IMR-90 (cell line): ENCODE data around the gene TNRC6A. TPM values are rescaled to one million over a fixed set of nuclear protein-coding genes. Genes with fewer than 3 reads are reported as not detected.

Experiments
- ATAC-seq: fragments of 200-7000 bp; cut with Tn5 transposase; 2 replicates; pipeline ENCODE4 v1.9.1; 2020; ENCODE audit warnings: low read depth, mild to moderate bottlenecking, moderate library complexity
- BruUV-seq: library from RNA; stranded (reverse); fragments of 400-500 nt; replicated peaks from 2 replicates; lab custom pipeline; 2021; lab: Mats Ljungman, UMichigan
- CTCF ChIA-PET: fragments of 300-600 bp; formaldehyde crosslinking; extraction: SDS; loops from one replicate; lab custom pipeline; 2021; ENCODE audit warnings: antibody characterized with exemption; lab: Yijun Ruan, JAX
- POLR2A ChIA-PET: fragments of 300-600 bp; sonication (Branson Sonifier 250); formaldehyde crosslinking; loops from one replicate; lab custom pipeline; 2022; ENCODE audit warnings: antibody characterized with exemption; ENCODE audit not compliant: unreplicated experiment; lab: Charles Lee
- DNase-seq: peaks from one replicate; pipeline ENCODE4 v3.0.0; 2013
- H2AFZ ChIP-seq: replicated peaks from 2 replicates; pipeline ENCODE3; 2013; ENCODE audit warnings: low read length, mild to moderate bottlenecking; ENCODE audit not compliant: poor library complexity
- H2AK5ac ChIP-seq: 2 replicates; pipeline ENCODE4 v1.6.1; 2013; ENCODE audit warnings: low read depth, low read length, inconsistent platforms
- H2AK9ac ChIP-seq: replicated peaks from 2 replicates; pipeline ENCODE3; 2013; ENCODE audit warnings: mild to moderate bottlenecking, low read depth, low read length, moderate library complexity; ENCODE audit not compliant: poor library complexity
- H2BK120ac ChIP-seq: 2 replicates; pipeline ENCODE4 v1.6.1; 2013; ENCODE audit warnings: low read depth, low read length, inconsistent platforms
- H2BK15ac ChIP-seq: 3 replicates; pipeline ENCODE4 v1.6.1; 2013; ENCODE audit warnings: low read depth, low read length, inconsistent platforms
- H2BK20ac ChIP-seq: 2 replicates; pipeline ENCODE4 v1.6.1; 2013; ENCODE audit warnings: low read depth, mild to moderate bottlenecking, inconsistent platforms, low read length, moderate library complexity
- H2BK5ac ChIP-seq: 2 replicates; pipeline ENCODE4 v1.6.1; 2013; ENCODE audit warnings: mild to moderate bottlenecking, low read depth, low read length, inconsistent platforms; ENCODE audit not compliant: poor library complexity, severe bottlenecking
- H3K14ac ChIP-seq: replicated peaks from 2 replicates; pipeline ENCODE4 v1.6.1; 2013; ENCODE audit warnings: low read depth, low read length, inconsistent platforms
- H3K18ac ChIP-seq: 2 replicates; pipeline ENCODE4 v1.6.1; 2013; ENCODE audit warnings: low read depth, low read length, control low read depth
- H3K23ac ChIP-seq: 2 replicates; pipeline ENCODE4 v1.6.1; 2013; ENCODE audit warnings: low read depth, low read length, inconsistent platforms
- H3K27ac ChIP-seq: 2 replicates; pipeline ENCODE4 v1.5.1; 2013; ENCODE audit warnings: mild to moderate bottlenecking, control low read depth, low read length; ENCODE audit not compliant: insufficient read depth
- H3K27me3 ChIP-seq: 2 replicates; pipeline ENCODE4 v1.6.1; 2013; ENCODE audit warnings: low read length; ENCODE audit not compliant: control insufficient read depth, insufficient read depth
- H3K36me3 ChIP-seq: 2 replicates; pipeline ENCODE4 v1.6.1; 2013; ENCODE audit warnings: low read length, mixed read lengths; ENCODE audit not compliant: control insufficient read depth, insufficient read depth
- H3K4ac ChIP-seq: 2 replicates; pipeline ENCODE4 v1.6.1; 2013; ENCODE audit warnings: low read depth, low read length, inconsistent platforms
- H3K4me1 ChIP-seq: 2 replicates; pipeline ENCODE4 v1.6.1; 2013; ENCODE audit warnings: low read length, mixed read lengths; ENCODE audit not compliant: control insufficient read depth, insufficient read depth
- H3K4me2 ChIP-seq: 2 replicates; pipeline ENCODE4 v1.6.1; 2013; ENCODE audit warnings: low read depth, mild to moderate bottlenecking, control low read depth, low read length, moderate library complexity
- H3K4me3 ChIP-seq: 2 replicates; pipeline ENCODE4 v1.5.1; 2013; ENCODE audit warnings: low read depth, mild to moderate bottlenecking, control low read depth, low read length, moderate library complexity; ENCODE audit not compliant: insufficient read depth
- H3K56ac ChIP-seq: 2 replicates; pipeline ENCODE4 v1.6.1; 2013; ENCODE audit warnings: low read length, inconsistent platforms; ENCODE audit not compliant: insufficient read depth; ENCODE audit errors: extremely low read depth
- H3K79me1 ChIP-seq, 2 experiments: 2 replicates each; pipeline ENCODE4 v1.6.1; 2013; ENCODE audit warnings: low read length in 2 of 2, inconsistent platforms in 1 of 2, low read depth in 1 of 2
- H3K9ac ChIP-seq: 2 replicates; pipeline ENCODE4 v1.6.1; 2013; ENCODE audit warnings: low read depth, low read length, control low read depth
- H3K9me1 ChIP-seq: 2 replicates; pipeline ENCODE4 v1.6.1; 2013; ENCODE audit warnings: low read length, inconsistent platforms; ENCODE audit not compliant: insufficient read depth
- H3K9me3 ChIP-seq: 2 replicates; pipeline ENCODE4 v1.6.1; 2013; ENCODE audit warnings: low read length; ENCODE audit not compliant: control insufficient read depth, insufficient read depth
- H4K20me1 ChIP-seq: 2 replicates; pipeline ENCODE4 v1.6.1; 2013; ENCODE audit warnings: low read length, inconsistent platforms; ENCODE audit not compliant: insufficient read depth
- H4K5ac ChIP-seq: 2 replicates; pipeline ENCODE4 v1.6.1; 2013; ENCODE audit warnings: mild to moderate bottlenecking, low read depth, low read length, control low read depth
- H4K8ac ChIP-seq, 2 experiments: 2 replicates each; pipeline ENCODE4 v1.6.1; 2013; ENCODE audit warnings: low read depth in 2 of 2, low read length in 2 of 2, control low read depth in 1 of 2, inconsistent platforms in 1 of 2
- H4K91ac ChIP-seq: 2 replicates; pipeline ENCODE4 v1.6.1; 2013; ENCODE audit warnings: low read depth, low read length, inconsistent platforms; ENCODE audit not compliant: insufficient read depth
- BHLHE40 ChIP-seq: fragments of 150-350 bp; IDR thresholded peaks from 2 replicates; pipeline ENCODE4 v1.6.1; 2016; ENCODE audit warnings: mild to moderate bottlenecking, low read depth, low read length
- CEBPB ChIP-seq: IDR thresholded peaks from 2 replicates; pipeline ENCODE4 v1.6.1; 2012; ENCODE audit warnings: low read depth, low read length, improper control_type of control experiment
- CTCF ChIP-seq: conservative IDR thresholded peaks from 2 replicates; pipeline ENCODE4 v1.5.1; 2012; ENCODE audit warnings: mild to moderate bottlenecking, low read depth, low read length, improper control_type of control experiment
- ELK1 ChIP-seq: fragments of 150-350 bp; IDR thresholded peaks from 2 replicates; pipeline ENCODE4 v1.6.1; 2016; ENCODE audit warnings: low read depth, mild to moderate bottlenecking, low read length, moderate library complexity, borderline replicate concordance
- FOS ChIP-seq: fragments of 150-350 bp; IDR thresholded peaks from 2 replicates; pipeline ENCODE4 v1.6.1; 2016; ENCODE audit warnings: low read depth, low read length
- MAFK ChIP-seq: IDR thresholded peaks from 2 replicates; pipeline ENCODE4 v1.6.1; 2012; ENCODE audit warnings: low read depth, low read length, improper control_type of control experiment
- MAZ ChIP-seq: IDR thresholded peaks from 2 replicates; pipeline ENCODE4 v1.6.1; 2012; ENCODE audit warnings: low read depth, mild to moderate bottlenecking, low read length, improper control_type of control experiment, moderate library complexity, borderline replicate concordance
- MXI1 ChIP-seq: IDR thresholded peaks from 2 replicates; pipeline ENCODE4 v1.6.1; 2012; ENCODE audit warnings: low read depth, mild to moderate bottlenecking, low read length, moderate library complexity, borderline replicate concordance
- NFE2L2 ChIP-seq: fragments of 150-350 bp; IDR thresholded peaks from 2 replicates; pipeline ENCODE4 v1.6.1; 2016; ENCODE audit warnings: low read depth, mild to moderate bottlenecking, low read length
- POLR2A ChIP-seq: IDR thresholded peaks from 2 replicates; pipeline ENCODE4 v1.6.1; 2012; ENCODE audit warnings: mild to moderate bottlenecking, low read depth, low read length
- RAD21 ChIP-seq: IDR thresholded peaks from 2 replicates; pipeline ENCODE4 v1.6.1; 2012; ENCODE audit warnings: low read length, improper control_type of control experiment
- RCOR1 ChIP-seq: IDR thresholded peaks from 2 replicates; pipeline ENCODE4 v1.6.1; 2012; ENCODE audit warnings: mild to moderate bottlenecking, low read length, improper control_type of control experiment; ENCODE audit not compliant: insufficient replicate concordance
- RFX5 ChIP-seq: IDR thresholded peaks from 2 replicates; pipeline ENCODE4 v1.8.0; 2012; ENCODE audit warnings: low read depth, mild to moderate bottlenecking, low read length, moderate library complexity
- SMC3 ChIP-seq: fragments of 150-350 bp; IDR thresholded peaks from 2 replicates; pipeline ENCODE4 v1.6.1; 2016; ENCODE audit warnings: low read depth, mild to moderate bottlenecking, antibody characterized with exemption, low read length, moderate library complexity
- USF2 ChIP-seq: fragments of 150-350 bp; IDR thresholded peaks from 2 replicates; pipeline ENCODE4 v1.6.1; 2017; ENCODE audit warnings: mild to moderate bottlenecking, antibody characterized with exemption, low read length, low read depth
- WGBS, 2 experiments: methylation state at CpG; one replicate each; pipeline versions ENCODE4 v1.1.5 to v1.1.7; 2013; ENCODE audit warnings: missing lambda C conversion rate in 2 of 2; ENCODE audit not compliant: insufficient read length in 1 of 2; ENCODE audit errors: extremely low coverage in 2 of 2; 5-methylcytosine and 5-hydroxymethylcytosine counted together
- dilution Hi-C: fragments of 300-500 bp; cut with HindIII; formaldehyde crosslinking; loops from one replicate; pipeline ENCODE4 v1.14.3; 2018; ENCODE audit warnings: low sequenced_read_pairs; ENCODE audit not compliant: unreplicated experiment
- in situ Hi-C: fragments of 300-500 bp; cut with MboI; formaldehyde crosslinking; loops from 3 replicates; pipeline ENCODE4 v1.14.3; 2019; ENCODE audit warnings: low sequenced_read_pairs, inconsistent platforms, mixed read lengths
- intact Hi-C: fragments of 100-400 bp; cut with micrococcal nuclease; formaldehyde crosslinking; loops from 2 replicates; pipeline ENCODE4 v1.10.0; 2022
- polyA plus RNA-seq, 3 experiments: library from polyadenylated mRNA; depleted of rRNA; stranded (reverse); fragments of >200 nt; gene quantifications; 2 replicates each; pipeline ENCODE4 v1.2.3, GENCODE V29; 2012; ENCODE audit warnings: low replicate concordance in 1 of 3
- total RNA-seq: library from RNA; depleted of rRNA; stranded (reverse); fragments of >200 nt; gene quantifications from 2 replicates; pipeline ENCODE4 v1.2.3, GENCODE V29; 2012

TNRC6A gene
- total and polyA plus RNA-seq, 2 of the 4 experiments (the other 2 are of a cell fraction) = 32.4 to 42.3 TPM

GRCh38 chr16:24686678-24687077 lies 42.8 kb upstream of the TNRC6A start:
- H4K20me1 ChIP-seq = no peaks in the 10 kb centered on the region
- in situ Hi-C loops (no loop called here), intact Hi-C loops (loop anchor here (2.0 to 5.0 kb wide), 2 partner anchors 14 to 39 kb away; no protein-coding TSS in a partner anchor), dilution Hi-C loops (no loop called here)
- H2BK20ac ChIP-seq = peak overlapping the region; percentile 88
- peak overlapping the region; percentile 66 for H3K4me2 ChIP-seq
- H3K27me3 ChIP-seq = no peaks in the 10 kb centered on the region
- peak overlapping the region; percentile 61 for H2AK9ac ChIP-seq
- peak overlapping the region; percentile 72 for H4K91ac ChIP-seq
- H3K56ac ChIP-seq = no peak overlapping the region; the same call in 1 of the 2 replicates
- H4K5ac ChIP-seq = peak overlapping the region; percentile 82
- peak overlapping the region; percentile 58 to 92 for H4K8ac ChIP-seq
- peak overlapping the region; percentile 11; the same call in 1 of the 2 replicates for H3K23ac ChIP-seq
- H3K79me1 ChIP-seq = no peaks in the 10 kb centered on the region
- H2AK5ac ChIP-seq = peak overlapping the region; percentile 71
- peak overlapping the region; percentile 80 for H2BK5ac ChIP-seq
- H3K9me1 ChIP-seq = peaks cover 9% of the 10 kb centered on the region; the same call in 1 of the 2 replicates
- no peak for TF ChIP-seq BHLHE40
- no peak for TF ChIP-seq POLR2A
- TF ChIP-seq RCOR1 = no peak
- TF ChIP-seq USF2 = no peak
- no peak for TF ChIP-seq RAD21
- TF ChIP-seq SMC3 = no peak
- no peak for TF ChIP-seq FOS
- TF ChIP-seq MAFK = no peak
- no peak for TF ChIP-seq NFE2L2
- no peak for TF ChIP-seq MXI1
- no peak for TF ChIP-seq MAZ
- no peak for TF ChIP-seq CTCF
- no peak for TF ChIP-seq RFX5
- no peak for TF ChIP-seq ELK1
- no peak for TF ChIP-seq CEBPB
- 0% methylated on average over 1 of the region's 9 CpGs; no CpG with 5 or more reads in 1 of the 2 experiments for WGBS, 2 experiments
- peak overlapping the region; percentile 70 for H2AFZ ChIP-seq
- peak overlapping the region; percentile 60 for H3K27ac ChIP-seq
- no peaks in the 10 kb centered on the region for H3K36me3 ChIP-seq
- peaks cover 13% of the 10 kb centered on the region for H3K4me1 ChIP-seq
- no peak for DNase-seq
- POLR2A ChIA-PET = no interaction called here
- H2BK15ac ChIP-seq = peak overlapping the region; percentile 96; the same call in 2 of the 3 replicates
- no peak overlapping the region for H3K4me3 ChIP-seq
- no peak overlapping the region for H3K9ac ChIP-seq
- no TSS peak for BruUV-seq
- H3K4ac ChIP-seq = peak overlapping the region; percentile 71
- ATAC-seq = 0 out of 2 replicates have a peak, but pooled peaks have one; percentile 8
- peak overlapping the region; percentile 73 for H3K18ac ChIP-seq
- CTCF ChIA-PET = no interaction called here
- peak overlapping the region; percentile 89 for H2BK120ac ChIP-seq
- H3K9me3 ChIP-seq = no peaks in the 10 kb centered on the region
- peak overlapping the region; percentile 62; the same call in 1 of the 2 replicates for H3K14ac ChIP-seq
